OCI-LY3 (cell line): ENCODE results near the gene HSP90B1.

Source experiments
- H2AFZ ChIP-seq: fragments of 200-600, 300-600 bp; shearing (Covaris generic); 2 replicates; pipeline ENCODE4 v1.6.0; 2014; ENCODE audit warnings: antibody characterized with exemption, low read depth, low read length
- H3K27ac ChIP-seq: fragments of 200-600, 300-600 bp; sonication (generic); 2 replicates; pipeline ENCODE4 v1.5.1; 2014; ENCODE audit warnings: mild to moderate bottlenecking, low read length, moderate library complexity, mixed read lengths
- H3K27me3 ChIP-seq: fragments of 200-600, 300-600 bp; sonication (generic); 2 replicates; pipeline ENCODE4 v1.6.1; 2014; ENCODE audit warnings: low read depth, low read length, mixed read lengths
- H3K36me3 ChIP-seq: fragments of 200-600, 300-600 bp; sonication (generic); replicated peaks from 2 replicates; pipeline ENCODE3; 2014; ENCODE audit warnings: low read depth, low read length, mixed read lengths
- H3K4me1 ChIP-seq: fragments of 300-600, 200-600 bp; sonication (generic); 2 replicates; pipeline ENCODE4 v1.6.1; 2014; ENCODE audit warnings: low read length, mixed read lengths
- H3K4me2 ChIP-seq: fragments of 200-600, 300-600 bp; sonication (generic); 2 replicates; pipeline ENCODE4 v1.6.1; 2014; ENCODE audit warnings: low read length, mixed read lengths
- H3K4me3 ChIP-seq: fragments of 300-600, 200-600 bp; sonication (generic); 2 replicates; pipeline ENCODE4 v1.5.1; 2014; ENCODE audit warnings: antibody characterized with exemption, mild to moderate bottlenecking, low read length, moderate library complexity
- H3K79me2 ChIP-seq: fragments of 300-600, 200-600 bp; shearing (Covaris generic); 2 replicates; pipeline ENCODE4 v1.6.1; 2014; ENCODE audit warnings: mild to moderate bottlenecking, low read length, mixed read lengths
- H3K9ac ChIP-seq: fragments of 300-600, 200-600 bp; shearing (Covaris generic); 2 replicates; pipeline ENCODE4 v1.6.0; 2014; ENCODE audit warnings: mild to moderate bottlenecking, low read length, moderate library complexity
- H3K9me3 ChIP-seq: fragments of 200-600, 300-600 bp; shearing (Covaris generic); 2 replicates; pipeline ENCODE4 v1.6.1; 2014; ENCODE audit warnings: low read length, mixed read lengths; ENCODE audit not compliant: insufficient read depth
- H4K20me1 ChIP-seq: fragments of 200-600, 300-600 bp; sonication (generic); 2 replicates; pipeline ENCODE4 v1.6.1; 2016; ENCODE audit warnings: low read length, mixed read lengths; ENCODE audit not compliant: insufficient read depth
- CTCF ChIP-seq: fragments of 200-600, 300-600 bp; sonication (generic); IDR thresholded peaks from 2 replicates; pipeline ENCODE4 v1.5.1; 2014; ENCODE audit warnings: antibody characterized with exemption, low read length, low read depth
- EZH2phosphoT487 ChIP-seq: fragments of 200-600 bp; shearing (Covaris generic); IDR thresholded peaks from 2 replicates; pipeline ENCODE4 v1.6.1; 2018; ENCODE audit warnings: antibody characterized with exemption, mixed run types, low read depth

Gene HSP90B1

GRCh38 chr12:103930034-103930786 lies at the start of gene HSP90B1:
Gene HSP90B1 (plus strand): TSS chr12:103930410. CDS start chr12:103930516, 106 bp downstream.
- H3K27me3 ChIP-seq, result no peaks in the 10 kb centered on the region
- peak within 1 kb of the TSS; percentile 98 for H3K9ac ChIP-seq
- H4K20me1 ChIP-seq, result peaks cover 43% of the 10 kb centered on the region
- H3K27ac ChIP-seq, result peak within 1 kb of the TSS; percentile 96
- H3K79me2 ChIP-seq, result peaks cover 55% of the 10 kb centered on the region
- H3K4me3 ChIP-seq, result peak within 1 kb of the TSS; percentile 87
- no peaks in the 10 kb centered on the region for H3K9me3 ChIP-seq
- peaks cover 66% of the 10 kb centered on the region for H3K4me1 ChIP-seq
- peak within 1 kb of the TSS; percentile 91; the same call in 1 of the 2 replicates for H2AFZ ChIP-seq
- TF ChIP-seq CTCF, result no peak
- TF ChIP-seq EZH2phosphoT487, result no peak
- peaks cover 46% of the 10 kb centered on the region for H3K36me3 ChIP-seq
- peak within 1 kb of the TSS; percentile 84 for H3K4me2 ChIP-seq

- no peak for TF ChIP-seq EZH2phosphoT487
- no peak for TF ChIP-seq CTCF
- no peaks in the 10 kb centered on the region for H3K27me3 ChIP-seq
- no peaks in the 10 kb centered on the region for H3K79me2 ChIP-seq
- no peaks in the 10 kb centered on the region for H3K9me3 ChIP-seq
- no peak overlapping the region for H3K9ac ChIP-seq
- H3K36me3 ChIP-seq, result no peaks in the 10 kb centered on the region
- no peaks in the 10 kb centered on the region for H4K20me1 ChIP-seq
- H3K4me3 ChIP-seq, result peak overlapping the region; percentile 39; the same call in 1 of the 2 replicates
- H3K27ac ChIP-seq, result no peak overlapping the region
- H3K4me1 ChIP-seq, result peaks cover 29% of the 10 kb centered on the region
- H2AFZ ChIP-seq, result no peak overlapping the region
- H3K4me2 ChIP-seq, result peak overlapping the region; percentile 65
Observed at GRCh38 chr12:103881261-103881660, 48.9 kb upstream of the HSP90B1 start.

- no peak overlapping the region for H3K9ac ChIP-seq
- H3K79me2 ChIP-seq, result no peaks in the 10 kb centered on the region
- H4K20me1 ChIP-seq, result no peaks in the 10 kb centered on the region
- H3K9me3 ChIP-seq, result no peaks in the 10 kb centered on the region
- no peak overlapping the region for H2AFZ ChIP-seq
- no peaks in the 10 kb centered on the region for H3K36me3 ChIP-seq
- H3K4me1 ChIP-seq, result peaks cover 29% of the 10 kb centered on the region
- H3K4me2 ChIP-seq, result no peak overlapping the region
- TF ChIP-seq EZH2phosphoT487 (no peak), CTCF (no peak)
- no peak overlapping the region for H3K4me3 ChIP-seq
- H3K27ac ChIP-seq, result no peak overlapping the region
- no peaks in the 10 kb centered on the region for H3K27me3 ChIP-seq
Observed at GRCh38 chr12:103882861-103883596, 47.2 kb upstream of the HSP90B1 start.

- H3K79me2 ChIP-seq, result no peaks in the 10 kb centered on the region
- H3K4me2 ChIP-seq, result no peak overlapping the region
- H3K9me3 ChIP-seq, result no peaks in the 10 kb centered on the region
- H3K27me3 ChIP-seq, result no peaks in the 10 kb centered on the region
- no peaks in the 10 kb centered on the region for H3K36me3 ChIP-seq
- H3K4me1 ChIP-seq, result peaks cover 25% of the 10 kb centered on the region
- H3K4me3 ChIP-seq, result no peak overlapping the region
- no peak overlapping the region for H3K27ac ChIP-seq
- no peak overlapping the region for H3K9ac ChIP-seq
- no peak overlapping the region for H2AFZ ChIP-seq
- TF ChIP-seq EZH2phosphoT487 (no peak), CTCF (no peak)
- H4K20me1 ChIP-seq, result no peaks in the 10 kb centered on the region
Observed at GRCh38 chr12:103883908-103884307, 46.3 kb upstream of the HSP90B1 start.
